ENCODE measurements around the gene SLC35F4.

SLC35F4 gene

DNA sequence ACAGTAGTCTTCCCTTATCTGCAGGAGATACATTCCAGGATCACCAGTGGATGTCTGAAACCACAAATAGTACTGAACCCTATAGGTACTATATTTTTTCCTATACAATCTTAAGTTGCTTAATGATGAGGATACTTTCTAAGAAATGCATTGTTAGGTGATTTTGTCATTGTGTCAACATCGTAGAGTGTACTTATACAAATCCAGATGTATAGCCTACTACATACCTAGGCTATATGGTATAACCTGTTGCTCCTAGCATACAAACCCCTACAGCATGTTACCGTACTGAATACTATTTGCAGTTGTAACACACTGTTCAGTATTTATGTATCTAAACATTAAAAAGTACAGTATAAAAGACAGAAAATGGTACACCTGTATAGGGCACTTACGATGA is 165.9 kb downstream of the SLC35F4 start:
- Mint-ChIP-seq H3K9me3 (no peaks in the 10 kb centered on the region), H3K27ac (no peak overlapping the region), H3K4me1 (ENCODE audit: low read depth) (no peaks in the 10 kb centered on the region), H3K4me3 (no peak overlapping the region), H3K36me3 (ENCODE audit: low read depth) (no peaks in the 10 kb centered on the region), H3K27me3 (no peaks in the 10 kb centered on the region)
- no peak for DNase-seq

- H3K27ac Mint-ChIP-seq = no peak overlapping the region
- no peaks in the 10 kb centered on the region for H3K36me3 Mint-ChIP-seq (ENCODE audit: low read depth)
- no peaks in the 10 kb centered on the region for H3K9me3 Mint-ChIP-seq
- no peaks in the 10 kb centered on the region for H3K27me3 Mint-ChIP-seq
- no peak for DNase-seq
- H3K4me3 Mint-ChIP-seq = no peak overlapping the region
- no peaks in the 10 kb centered on the region for H3K4me1 Mint-ChIP-seq (ENCODE audit: low read depth)
These were observed 173.2 kb downstream of the SLC35F4 start for GRCh38 chr14:57692671-57693070.

GRCh38 chr14:57687416-57687815 is 178.5 kb downstream of the SLC35F4 start:
- H3K4me3 Mint-ChIP-seq = no peak overlapping the region
- H3K4me1 Mint-ChIP-seq (ENCODE audit: low read depth) = no peaks in the 10 kb centered on the region
- H3K36me3 Mint-ChIP-seq (ENCODE audit: low read depth) = no peaks in the 10 kb centered on the region
- no peak for DNase-seq
- H3K9me3 Mint-ChIP-seq = no peaks in the 10 kb centered on the region
- no peaks in the 10 kb centered on the region for H3K27me3 Mint-ChIP-seq
- no peak overlapping the region for H3K27ac Mint-ChIP-seq

- no peaks in the 10 kb centered on the region for H3K4me1 Mint-ChIP-seq (ENCODE audit: low read depth)
- no peaks in the 10 kb centered on the region for H3K36me3 Mint-ChIP-seq (ENCODE audit: low read depth)
- no peak overlapping the region for H3K27ac Mint-ChIP-seq
- no peak overlapping the region for H3K4me3 Mint-ChIP-seq
- DNase-seq = no peak
- H3K27me3 Mint-ChIP-seq = no peaks in the 10 kb centered on the region
- H3K9me3 Mint-ChIP-seq = no peaks in the 10 kb centered on the region
These were observed 179.6 kb downstream of the SLC35F4 start for GRCh38 chr14:57686304-57686703.

DNA sequence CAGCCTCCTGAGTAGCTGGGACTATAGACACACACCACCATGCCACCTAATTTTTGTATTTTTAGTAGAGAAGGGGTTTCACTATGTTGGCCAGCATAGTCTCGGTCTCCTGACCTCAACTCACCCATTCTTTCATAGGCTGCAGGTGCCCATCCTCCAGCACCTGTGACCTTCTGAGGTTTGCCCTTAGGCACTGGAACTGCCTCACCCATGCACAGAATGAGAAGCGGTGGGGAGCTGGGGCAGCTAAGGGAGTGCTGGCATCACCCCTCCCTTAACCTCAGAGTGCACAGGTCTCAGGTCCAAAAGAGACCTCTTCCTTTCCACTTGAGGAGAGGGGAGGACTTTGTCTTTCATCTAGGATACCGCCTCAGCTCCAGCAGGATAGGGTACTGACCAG is 194.9 kb downstream of the SLC35F4 start:
- Mint-ChIP-seq H3K27me3 (no peaks in the 10 kb centered on the region), H3K36me3 (ENCODE audit: low read depth) (no peaks in the 10 kb centered on the region), H3K4me1 (ENCODE audit: low read depth) (no peaks in the 10 kb centered on the region), H3K27ac (no peak overlapping the region), H3K9me3 (peaks cover 3% of the 10 kb centered on the region), H3K4me3 (no peak overlapping the region)
- DNase-seq = no peak

- DNase-seq = no peak
- no peaks in the 10 kb centered on the region for H3K36me3 Mint-ChIP-seq (ENCODE audit: low read depth)
- no peak overlapping the region for H3K27ac Mint-ChIP-seq
- H3K4me3 Mint-ChIP-seq = no peak overlapping the region
- peaks cover 2% of the 10 kb centered on the region for H3K27me3 Mint-ChIP-seq
- H3K4me1 Mint-ChIP-seq (ENCODE audit: low read depth) = no peaks in the 10 kb centered on the region
- H3K9me3 Mint-ChIP-seq = peaks cover 3% of the 10 kb centered on the region
These were observed 205.7 kb downstream of the SLC35F4 start for GRCh38 chr14:57660208-57660607.

- H3K9me3 Mint-ChIP-seq = peaks cover 3% of the 10 kb centered on the region
- no peaks in the 10 kb centered on the region for H3K36me3 Mint-ChIP-seq (ENCODE audit: low read depth)
- peaks cover 2% of the 10 kb centered on the region for H3K27me3 Mint-ChIP-seq
- H3K4me1 Mint-ChIP-seq (ENCODE audit: low read depth) = no peaks in the 10 kb centered on the region
- H3K4me3 Mint-ChIP-seq = no peak overlapping the region
- no peak overlapping the region for H3K27ac Mint-ChIP-seq
- DNase-seq = no peak
These were observed 206.8 kb downstream of the SLC35F4 start for GRCh38 chr14:57659052-57659451.

DNA sequence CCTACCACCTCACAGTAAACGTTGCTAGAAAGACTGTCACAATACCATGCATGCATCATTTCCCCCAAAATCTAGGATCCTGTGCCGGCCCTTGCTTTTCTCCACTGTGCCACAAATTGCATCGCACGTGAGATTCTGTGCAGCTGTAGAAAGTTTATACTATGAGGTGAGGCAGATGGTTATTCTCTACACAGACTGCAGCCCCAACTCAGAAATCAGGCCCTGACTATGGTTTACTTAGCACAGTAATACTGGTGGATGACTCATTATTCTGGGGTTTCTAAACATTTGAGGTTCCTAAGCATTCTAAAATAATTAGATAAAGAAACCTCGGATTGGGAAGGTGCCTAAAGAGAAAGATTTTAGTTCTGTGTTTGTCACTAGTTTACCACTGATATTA is 208.4 kb downstream of the SLC35F4 start:
- Mint-ChIP-seq H3K27me3 (peaks cover 2% of the 10 kb centered on the region), H3K4me1 (ENCODE audit: low read depth) (no peaks in the 10 kb centered on the region), H3K36me3 (ENCODE audit: low read depth) (no peaks in the 10 kb centered on the region), H3K4me3 (no peak overlapping the region), H3K27ac (no peak overlapping the region), H3K9me3 (peaks cover 3% of the 10 kb centered on the region)
- no peak for DNase-seq

DNA sequence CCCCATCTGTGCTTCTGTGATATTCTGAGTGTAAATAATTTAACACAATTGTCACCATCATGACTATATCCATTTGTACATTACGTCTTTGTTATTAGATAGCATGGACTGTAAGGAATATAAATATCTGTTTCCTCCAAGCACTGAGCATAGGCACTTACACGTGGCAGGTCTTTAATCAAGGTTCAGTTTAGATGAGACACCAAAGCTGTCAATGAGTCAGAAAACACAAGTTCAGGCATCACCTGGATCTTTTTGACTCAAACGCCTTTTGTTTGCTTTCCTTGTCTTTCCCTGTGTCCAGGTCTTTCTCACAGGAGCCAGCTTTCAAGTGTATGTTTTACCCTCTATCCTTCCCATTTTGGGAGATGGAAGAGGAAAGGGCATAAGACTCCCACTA is 209.0 kb downstream of the SLC35F4 start:
- no peaks in the 10 kb centered on the region for H3K36me3 Mint-ChIP-seq (ENCODE audit: low read depth)
- DNase-seq = no peak
- H3K4me3 Mint-ChIP-seq = no peak overlapping the region
- H3K9me3 Mint-ChIP-seq = no peaks in the 10 kb centered on the region
- H3K27ac Mint-ChIP-seq = no peak overlapping the region
- peaks cover 2% of the 10 kb centered on the region for H3K27me3 Mint-ChIP-seq
- no peaks in the 10 kb centered on the region for H3K4me1 Mint-ChIP-seq (ENCODE audit: low read depth)

DNA sequence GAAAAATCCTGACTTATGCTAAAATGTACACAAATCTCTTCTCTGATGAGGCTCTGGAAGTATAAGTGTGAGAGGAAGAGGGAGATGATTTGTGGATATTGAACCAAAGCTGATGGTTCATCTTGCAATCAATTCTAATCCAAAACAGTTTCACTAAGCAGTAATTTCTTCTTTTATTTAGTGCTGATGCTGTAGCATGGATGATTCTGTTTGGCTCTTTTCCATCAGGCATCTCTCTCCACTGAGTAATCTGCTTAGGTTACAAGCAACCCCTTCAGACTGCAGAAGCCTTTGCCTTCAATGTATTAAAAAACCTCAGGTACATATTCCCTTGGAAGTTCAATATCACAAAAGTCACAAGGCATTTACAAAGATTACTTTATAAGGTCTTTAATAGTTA is 213.1 kb downstream of the SLC35F4 start:
- Mint-ChIP-seq H3K4me3 (no peak overlapping the region), H3K36me3 (ENCODE audit: low read depth) (no peaks in the 10 kb centered on the region), H3K9me3 (peaks cover 2% of the 10 kb centered on the region), H3K4me1 (ENCODE audit: low read depth) (no peaks in the 10 kb centered on the region), H3K27me3 (peaks cover 2% of the 10 kb centered on the region), H3K27ac (no peak overlapping the region)
- DNase-seq = no peak

DNA sequence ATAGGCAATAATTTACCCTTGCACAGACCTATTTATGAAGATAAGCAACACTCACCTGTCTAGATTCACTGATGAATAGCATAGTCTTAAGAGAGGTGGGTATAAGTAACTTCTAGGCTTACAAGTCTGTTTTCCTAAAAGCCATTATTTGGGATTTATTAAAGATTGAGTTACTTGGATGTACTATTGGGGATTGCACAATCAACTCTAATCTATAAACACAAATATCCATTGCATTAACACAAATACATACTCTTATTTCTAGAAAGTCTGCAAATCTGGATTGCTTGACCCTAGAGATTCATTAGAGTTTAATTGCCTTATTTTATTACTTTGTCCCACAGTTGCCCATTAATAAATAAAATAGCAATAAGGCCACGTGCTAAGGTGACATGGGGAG is 224.1 kb downstream of the SLC35F4 start:
- no peak for DNase-seq

DNA sequence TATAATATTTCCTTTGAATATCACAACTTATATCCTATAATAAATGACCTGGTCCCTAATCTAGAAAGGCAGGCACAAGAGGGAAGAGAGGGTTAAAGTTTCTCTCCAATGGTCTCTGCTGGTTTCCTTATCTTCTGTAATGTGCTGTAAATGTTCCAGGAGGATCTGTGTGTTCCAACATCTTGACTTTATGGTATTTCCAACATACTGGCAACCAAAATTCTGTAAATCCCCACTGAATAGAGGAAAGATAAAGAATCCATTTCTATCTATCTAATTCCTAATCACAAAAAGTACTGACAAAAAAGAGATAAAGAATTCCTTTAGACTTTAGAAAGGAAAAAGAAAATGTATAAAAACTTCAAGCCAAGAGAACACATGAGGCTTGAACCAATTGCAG is 225.9 kb downstream of the SLC35F4 start:
- Mint-ChIP-seq H3K27ac (no peak overlapping the region), H3K36me3 (ENCODE audit: low read depth) (no peaks in the 10 kb centered on the region), H3K4me1 (ENCODE audit: low read depth) (no peaks in the 10 kb centered on the region)

More for the DNA sequence above, 224.1 kb downstream of the SLC35F4 start:
- no peaks in the 10 kb centered on the region for H3K36me3 Mint-ChIP-seq (ENCODE audit: low read depth)
- peaks cover 6% of the 10 kb centered on the region for H3K9me3 Mint-ChIP-seq
- no peak overlapping the region for H3K27ac Mint-ChIP-seq
- no peaks in the 10 kb centered on the region for H3K4me1 Mint-ChIP-seq (ENCODE audit: low read depth)
- H3K4me3 Mint-ChIP-seq = no peak overlapping the region
- H3K27me3 Mint-ChIP-seq = no peaks in the 10 kb centered on the region

DNA sequence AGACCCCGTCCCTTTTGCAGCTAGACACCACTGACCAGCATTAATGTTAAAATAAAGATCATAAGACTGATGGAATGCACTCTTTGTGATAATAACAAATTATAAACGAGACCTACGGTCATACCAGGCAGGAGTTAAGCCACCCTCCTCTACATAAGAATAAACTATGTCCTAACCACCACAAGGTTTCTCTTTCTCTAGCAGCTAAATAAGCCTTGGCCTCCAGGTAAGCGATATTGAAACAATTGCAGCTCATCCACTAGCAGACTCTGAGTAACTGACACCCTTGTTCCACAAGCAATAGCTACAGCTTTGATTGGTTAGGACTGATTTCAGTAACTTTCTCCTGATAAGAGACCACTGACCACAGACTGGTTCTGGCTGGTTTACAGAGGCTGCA is 228.0 kb downstream of the SLC35F4 start:
- no peaks in the 10 kb centered on the region for H3K36me3 Mint-ChIP-seq (ENCODE audit: low read depth)
- no peak overlapping the region for H3K27ac Mint-ChIP-seq
- no peak overlapping the region for H3K4me3 Mint-ChIP-seq
- no peaks in the 10 kb centered on the region for H3K27me3 Mint-ChIP-seq
- no peak for DNase-seq
- H3K9me3 Mint-ChIP-seq = no peaks in the 10 kb centered on the region
- no peaks in the 10 kb centered on the region for H3K4me1 Mint-ChIP-seq (ENCODE audit: low read depth)

More for the DNA sequence above, 225.9 kb downstream of the SLC35F4 start:
- H3K4me3 Mint-ChIP-seq = no peak overlapping the region
- no peaks in the 10 kb centered on the region for H3K27me3 Mint-ChIP-seq
- H3K9me3 Mint-ChIP-seq = no peaks in the 10 kb centered on the region
- no peak for DNase-seq

- no peak overlapping the region for H3K4me3 Mint-ChIP-seq
- DNase-seq = no peak
- H3K36me3 Mint-ChIP-seq (ENCODE audit: low read depth) = no peaks in the 10 kb centered on the region
- H3K4me1 Mint-ChIP-seq (ENCODE audit: low read depth) = no peaks in the 10 kb centered on the region
- H3K9me3 Mint-ChIP-seq = no peaks in the 10 kb centered on the region
- no peaks in the 10 kb centered on the region for H3K27me3 Mint-ChIP-seq
- H3K27ac Mint-ChIP-seq = no peak overlapping the region
These were observed 231.6 kb downstream of the SLC35F4 start for GRCh38 chr14:57634335-57634734.

DNA sequence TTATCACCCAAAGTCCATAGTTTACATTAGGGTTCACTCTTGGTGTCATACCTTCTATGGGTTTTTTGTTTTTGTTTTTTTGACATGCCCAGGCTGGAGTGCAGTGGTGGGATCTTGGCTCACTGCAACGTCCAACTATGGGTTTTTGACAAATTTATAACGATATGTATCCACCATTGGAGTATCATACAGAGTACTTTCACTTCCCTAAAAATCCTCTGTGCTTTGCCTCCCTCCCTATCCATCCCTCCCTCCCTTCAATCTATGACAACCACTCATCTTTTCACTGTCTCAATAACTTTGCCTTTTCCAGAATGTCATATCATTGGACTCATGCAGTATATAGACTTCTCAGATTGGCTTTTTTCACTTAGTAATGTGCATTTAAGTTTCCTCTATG is 233.2 kb downstream of the SLC35F4 start:
- no peak overlapping the region for H3K4me3 Mint-ChIP-seq
- H3K27me3 Mint-ChIP-seq = no peaks in the 10 kb centered on the region
- H3K4me1 Mint-ChIP-seq (ENCODE audit: low read depth) = no peaks in the 10 kb centered on the region
- no peak overlapping the region for H3K27ac Mint-ChIP-seq
- no peaks in the 10 kb centered on the region for H3K36me3 Mint-ChIP-seq (ENCODE audit: low read depth)
- no peak for DNase-seq
- H3K9me3 Mint-ChIP-seq = no peaks in the 10 kb centered on the region

- DNase-seq = no peak
- H3K27me3 Mint-ChIP-seq = no peaks in the 10 kb centered on the region
- no peaks in the 10 kb centered on the region for H3K36me3 Mint-ChIP-seq (ENCODE audit: low read depth)
- H3K9me3 Mint-ChIP-seq = peaks cover 6% of the 10 kb centered on the region
- H3K4me3 Mint-ChIP-seq = no peak overlapping the region
- H3K4me1 Mint-ChIP-seq (ENCODE audit: low read depth) = no peaks in the 10 kb centered on the region
- H3K27ac Mint-ChIP-seq = no peak overlapping the region
These were observed 248.4 kb downstream of the SLC35F4 start for GRCh38 chr14:57617510-57617909.
